Stimulated activated naive CD4-positive, alpha-beta T cell (primary cell): Measurements from ENCODE around the gene GULP1.
"Not testable (repeated sequence)": the region's sequence is repeated elsewhere in the genome, so short reads cannot be mapped to it uniquely, and the experiment has no call there.

Source experiments
- DNase-seq, 6 experiments: peaks; one replicate each; lab custom pipeline; 2025; lab: John Stamatoyannopoulos, UW

Gene GULP1

DNA sequence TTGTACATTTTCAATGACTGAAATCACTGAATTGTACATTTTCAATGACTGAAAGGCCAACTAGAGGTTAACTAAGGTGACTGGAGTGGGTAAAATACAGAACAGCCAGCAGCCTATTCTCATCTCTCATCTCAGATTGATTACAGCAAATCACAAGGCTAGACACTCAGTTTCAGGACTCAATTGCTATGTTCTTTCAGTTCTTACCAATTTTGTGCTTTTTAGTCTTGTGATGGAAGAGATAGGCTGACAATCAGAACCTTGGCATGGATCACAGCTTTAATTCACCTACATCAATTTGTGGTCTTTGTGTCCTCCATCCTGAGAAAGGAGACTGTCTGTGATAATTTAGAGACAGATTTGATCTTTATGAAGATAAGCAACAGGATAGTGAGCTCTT lies 124.7 kb downstream of the GULP1 start:
- no peak for DNase-seq

DNA sequence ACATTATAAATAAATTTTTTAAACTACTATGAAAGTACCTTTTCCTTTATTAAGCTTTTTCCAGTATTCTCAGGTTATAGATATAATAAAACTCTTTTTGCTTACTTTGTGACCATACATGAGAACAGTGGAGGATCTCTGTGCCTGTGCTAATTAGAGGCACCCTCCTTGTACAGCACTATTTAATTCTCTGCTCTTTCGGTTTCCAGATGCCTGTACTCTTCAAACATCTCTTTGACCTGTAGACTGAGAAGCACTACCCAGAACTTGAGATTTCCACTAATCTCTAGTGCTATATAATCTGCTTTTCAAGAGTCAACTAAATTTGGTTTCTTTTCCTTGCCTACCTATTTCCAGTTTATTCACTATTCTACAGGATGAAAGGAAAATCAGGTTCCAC lies 131.1 kb downstream of the GULP1 start:
- DNase-seq: no peak

DNA sequence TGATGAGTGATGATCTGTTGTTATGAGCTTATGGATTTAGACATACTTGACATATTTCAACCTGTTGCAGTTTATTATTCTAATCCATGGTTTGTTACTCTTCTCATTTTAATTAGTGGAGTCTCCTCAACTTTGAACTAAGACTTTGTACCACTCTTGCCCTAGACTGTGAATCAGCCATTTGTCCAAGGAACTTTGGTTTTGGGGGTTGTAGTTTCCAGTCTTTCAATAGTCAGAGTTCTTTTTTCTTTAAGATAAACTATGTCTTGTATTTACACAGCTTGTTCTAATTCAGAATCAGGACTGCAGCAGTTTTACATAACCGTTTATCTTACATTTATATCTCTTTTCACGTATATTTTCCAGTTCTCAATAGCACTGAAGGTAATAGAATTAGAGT lies 133.6 kb downstream of the GULP1 start:
- no peak for DNase-seq

DNA sequence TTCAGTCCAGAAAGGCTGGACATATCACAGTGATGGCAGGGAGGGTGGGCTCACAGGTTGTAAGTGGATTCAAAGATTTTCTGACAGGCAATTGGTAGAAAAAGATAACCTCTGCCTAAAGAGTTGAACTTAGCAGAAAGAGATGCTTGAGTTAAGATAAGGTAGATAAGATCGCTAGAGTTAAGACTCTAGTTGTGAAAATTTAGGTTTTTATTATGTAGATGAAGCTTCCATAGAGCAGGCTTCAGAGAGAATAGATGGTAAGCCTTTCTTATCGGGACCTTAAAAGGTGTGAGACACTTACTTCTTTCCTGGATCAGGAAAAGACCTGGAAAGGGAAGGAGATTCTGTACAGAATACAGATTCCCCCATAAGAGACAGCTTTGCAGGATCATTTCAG lies 134.4 kb downstream of the GULP1 start:
- no peak for DNase-seq

DNA sequence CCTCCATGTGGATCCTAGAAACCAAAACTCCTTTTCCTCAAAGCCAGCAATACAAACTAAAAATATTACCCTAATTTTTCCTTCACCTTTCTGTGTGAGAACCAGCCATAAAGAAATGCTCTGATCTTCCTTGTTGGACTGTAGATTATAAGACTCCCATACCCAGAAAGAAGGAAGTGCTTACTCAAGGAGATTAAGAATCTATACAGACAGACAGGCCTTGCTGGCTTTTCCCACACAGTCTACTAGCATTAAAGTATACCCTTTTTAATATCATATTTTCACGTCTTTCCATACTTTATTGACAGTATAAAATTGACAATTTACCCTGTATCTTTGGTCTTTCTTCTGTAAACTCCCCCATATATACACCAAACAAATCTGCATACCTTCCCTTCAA lies 139.0 kb downstream of the GULP1 start:
- no peak for DNase-seq

DNA sequence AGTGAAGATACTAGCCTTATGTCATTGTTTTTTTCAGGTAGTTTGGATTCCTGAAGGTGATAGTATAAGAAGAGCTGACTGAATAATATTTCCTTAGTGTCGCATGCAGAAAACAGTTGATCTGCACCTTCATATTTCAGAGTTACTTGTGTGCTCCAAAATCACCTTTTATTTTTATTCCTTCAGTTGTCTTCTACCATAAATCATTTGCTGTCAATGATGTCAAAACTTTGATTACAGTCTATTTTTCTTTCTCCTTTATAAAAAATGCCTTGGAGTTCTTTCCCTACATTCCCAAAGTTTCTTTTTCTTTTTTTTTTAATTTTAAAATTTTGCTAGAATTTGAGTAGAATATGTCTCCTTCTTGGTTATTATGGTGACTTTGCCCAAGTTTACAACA lies 142.3 kb downstream of the GULP1 start:
- no peak for DNase-seq

DNA sequence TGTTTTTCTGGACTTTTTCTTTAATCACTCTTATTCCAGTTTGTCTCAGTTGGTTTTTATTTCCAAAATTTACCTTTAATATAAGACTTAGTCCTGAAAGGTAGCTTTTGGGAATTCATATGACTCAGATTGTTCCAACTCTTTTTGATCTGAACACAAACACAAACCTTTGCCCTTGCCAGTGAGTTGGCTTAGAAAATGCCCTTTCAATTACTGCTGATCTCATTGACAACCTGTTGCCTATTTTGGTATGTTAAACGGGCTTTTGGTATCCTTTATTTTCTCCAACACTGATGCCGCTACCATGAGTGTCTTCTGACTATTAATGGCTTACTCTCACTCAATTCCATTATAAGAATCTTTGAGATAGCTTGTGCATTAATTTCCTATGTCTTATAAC lies 143.4 kb downstream of the GULP1 start:
- DNase-seq: no peak

DNA sequence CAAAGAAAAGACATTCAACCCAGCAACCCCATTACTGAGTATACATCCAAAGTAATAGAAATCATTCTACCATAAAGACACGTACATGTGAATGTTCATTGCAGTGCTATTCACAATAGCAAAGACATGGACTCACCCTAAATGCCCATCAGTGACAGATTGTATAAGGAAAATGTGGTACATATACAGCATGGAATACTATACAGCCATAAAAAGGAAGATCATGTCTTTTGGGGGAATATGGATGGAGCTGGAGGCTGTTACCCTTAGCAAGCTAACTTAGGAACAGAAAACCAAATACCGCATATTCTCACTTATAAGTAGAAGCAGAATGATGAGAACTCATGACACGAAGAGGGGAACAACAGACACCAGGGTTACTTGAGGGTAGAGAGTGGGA lies 145.9 kb downstream of the GULP1 start:
- DNase-seq: no peak

DNA sequence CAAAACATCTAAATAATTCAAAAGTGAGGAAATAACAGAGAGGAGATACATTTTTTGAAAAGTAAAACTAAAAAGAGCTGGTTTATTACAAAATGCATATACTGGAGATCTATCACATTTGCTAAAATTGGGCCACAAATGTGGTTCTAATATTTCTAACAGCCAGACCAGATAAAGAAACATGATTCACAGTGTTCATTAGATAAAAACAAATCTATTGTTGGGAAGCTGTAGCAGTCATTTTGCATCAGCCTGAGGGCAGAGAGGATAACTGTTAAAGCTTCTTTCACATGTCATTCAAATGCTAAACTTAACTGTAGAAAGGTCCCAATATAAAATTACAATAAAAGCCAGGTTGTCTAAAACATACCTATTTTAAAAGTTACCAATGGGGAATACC lies 148.3 kb downstream of the GULP1 start:
- DNase-seq: no peak

DNA sequence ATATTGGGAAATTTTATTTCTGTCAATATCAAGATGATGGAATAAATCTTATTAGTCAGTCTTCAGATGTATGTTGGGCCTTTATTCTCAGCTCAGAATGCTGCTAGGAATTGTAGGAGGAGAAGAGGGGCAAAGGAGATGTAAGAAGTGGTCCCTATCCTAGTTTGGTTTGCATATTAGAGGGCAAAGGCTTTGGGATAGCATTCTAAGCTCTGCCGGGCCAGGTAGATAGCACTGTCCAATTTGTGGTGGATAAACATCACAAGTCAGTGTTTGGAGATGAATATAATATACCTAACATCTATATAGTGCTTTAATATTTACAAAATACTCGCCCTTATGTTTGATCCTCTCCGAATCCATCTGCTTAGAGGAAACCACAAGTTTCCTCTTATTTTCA lies 149.2 kb downstream of the GULP1 start:
- DNase-seq: no peak

DNA sequence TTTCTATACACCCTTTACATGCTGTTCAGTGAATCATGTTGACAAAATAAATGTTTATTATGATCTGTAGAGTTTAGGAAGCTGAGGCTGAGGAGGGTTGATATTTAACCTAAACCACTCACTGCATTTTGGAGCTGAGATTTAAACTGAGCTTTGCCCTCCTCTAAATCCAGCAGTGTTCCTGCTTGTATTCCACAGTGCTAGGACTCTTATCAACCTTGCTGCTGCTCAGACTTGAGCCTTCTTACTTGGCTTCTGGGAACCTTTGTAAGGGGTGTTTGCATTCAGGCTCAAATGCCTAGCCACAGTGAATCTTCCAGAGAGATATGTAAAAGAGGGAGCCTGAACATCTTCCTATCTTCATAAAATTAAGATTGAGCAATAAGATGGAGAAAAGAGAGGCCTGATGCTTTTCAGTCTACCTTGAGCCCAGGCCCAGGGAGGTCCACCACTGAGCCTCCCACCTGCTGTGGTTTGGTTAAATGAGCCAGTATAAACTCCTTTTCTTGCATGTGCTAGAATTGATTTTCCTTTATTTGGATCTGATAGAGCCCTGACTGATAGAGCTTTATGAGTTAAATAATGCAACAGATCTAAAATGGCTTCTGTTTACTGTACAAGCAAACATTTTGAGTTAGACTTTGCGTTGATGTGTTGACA lies 149.7 kb downstream of the GULP1 start:
- no peak for DNase-seq

DNA sequence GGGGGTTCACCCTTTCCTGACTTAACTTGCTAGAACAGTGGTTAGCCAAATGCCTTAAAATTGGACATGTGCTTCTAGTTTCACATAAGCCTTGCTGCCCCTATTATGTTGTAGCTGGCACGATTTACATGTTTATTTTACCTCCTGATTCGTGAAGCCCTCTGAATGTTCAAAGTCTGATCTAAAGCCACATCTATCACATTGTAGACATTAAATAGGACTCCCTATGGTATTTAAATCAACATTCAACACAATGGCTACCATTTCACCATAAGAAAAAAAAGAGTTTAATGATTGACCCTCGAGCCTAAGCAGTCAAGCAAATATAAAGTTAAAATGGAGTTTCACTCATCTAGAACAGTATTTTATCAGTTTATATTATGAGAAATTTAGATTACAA lies 151.5 kb downstream of the GULP1 start:
- DNase-seq: no peak

DNA sequence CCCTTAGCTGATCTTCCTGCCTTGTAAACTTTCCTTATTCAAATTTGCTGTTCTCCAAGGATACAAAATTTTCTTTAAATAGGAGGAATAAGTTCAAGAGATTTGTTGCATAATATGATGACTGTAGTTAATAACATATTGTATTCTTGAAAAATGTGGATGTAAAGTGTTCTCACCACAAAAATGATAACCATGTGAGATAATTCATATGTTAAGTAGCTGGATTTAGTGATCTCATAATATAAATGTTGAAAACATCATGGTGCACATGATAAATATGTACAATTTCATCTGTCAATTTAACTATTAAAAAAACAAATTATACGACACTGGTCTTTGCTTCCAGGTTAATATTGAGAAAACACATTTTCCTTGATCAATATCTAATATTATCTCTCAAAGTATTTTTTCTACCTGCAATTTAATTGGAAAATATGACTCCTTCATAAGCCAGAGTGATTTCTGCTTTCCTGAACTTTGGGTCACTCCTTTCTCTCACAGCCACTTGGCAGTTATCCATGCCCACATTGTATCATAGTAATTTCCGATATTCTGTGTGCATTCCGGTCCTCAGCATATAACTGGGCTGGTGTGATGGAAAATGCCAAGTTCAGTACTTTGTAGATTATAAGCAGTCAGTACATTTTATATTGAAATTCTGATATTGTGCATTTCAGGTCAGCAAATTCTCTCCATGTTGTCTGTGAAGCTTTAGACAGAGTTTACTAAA lies 152.6 kb downstream of the GULP1 start:
- DNase-seq: no peak

DNA sequence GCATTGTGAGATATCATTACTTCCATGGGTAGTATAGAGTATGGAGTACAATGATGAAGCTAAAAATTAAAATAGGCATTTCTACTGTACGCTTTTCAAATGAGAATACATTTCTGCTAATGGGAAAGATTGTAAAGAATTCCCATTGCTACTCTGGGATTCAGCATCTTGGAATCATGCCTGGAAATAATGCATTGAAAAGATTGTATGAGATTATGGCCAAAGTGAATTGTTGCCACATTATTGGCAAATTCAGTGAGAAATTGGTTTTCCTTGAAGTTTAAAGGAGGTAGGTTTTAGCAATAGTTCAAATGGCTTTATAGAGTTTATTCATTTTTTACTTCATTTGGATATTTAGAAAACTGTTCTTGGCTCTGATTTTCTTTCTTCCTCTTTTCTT lies 157.9 kb downstream of the GULP1 start:
- no peak for DNase-seq

DNA sequence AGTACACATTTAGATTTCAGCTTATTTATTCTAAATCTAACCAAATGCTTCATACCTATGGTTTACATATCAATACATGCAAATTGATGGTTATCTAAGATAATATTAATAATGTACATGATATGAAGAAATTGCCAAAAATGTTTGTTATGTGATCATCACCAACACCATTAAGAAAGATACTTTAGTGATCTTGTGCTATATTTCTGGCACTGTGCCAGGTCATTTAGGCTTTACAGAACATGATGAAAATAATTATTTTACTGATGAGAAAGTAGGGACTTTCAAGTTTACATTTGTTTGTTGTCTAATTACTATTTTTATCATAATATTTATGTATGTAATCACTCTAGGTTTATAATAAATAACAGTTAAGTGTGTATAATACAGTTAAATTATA lies 158.3 kb downstream of the GULP1 start:
- DNase-seq: no peak

DNA sequence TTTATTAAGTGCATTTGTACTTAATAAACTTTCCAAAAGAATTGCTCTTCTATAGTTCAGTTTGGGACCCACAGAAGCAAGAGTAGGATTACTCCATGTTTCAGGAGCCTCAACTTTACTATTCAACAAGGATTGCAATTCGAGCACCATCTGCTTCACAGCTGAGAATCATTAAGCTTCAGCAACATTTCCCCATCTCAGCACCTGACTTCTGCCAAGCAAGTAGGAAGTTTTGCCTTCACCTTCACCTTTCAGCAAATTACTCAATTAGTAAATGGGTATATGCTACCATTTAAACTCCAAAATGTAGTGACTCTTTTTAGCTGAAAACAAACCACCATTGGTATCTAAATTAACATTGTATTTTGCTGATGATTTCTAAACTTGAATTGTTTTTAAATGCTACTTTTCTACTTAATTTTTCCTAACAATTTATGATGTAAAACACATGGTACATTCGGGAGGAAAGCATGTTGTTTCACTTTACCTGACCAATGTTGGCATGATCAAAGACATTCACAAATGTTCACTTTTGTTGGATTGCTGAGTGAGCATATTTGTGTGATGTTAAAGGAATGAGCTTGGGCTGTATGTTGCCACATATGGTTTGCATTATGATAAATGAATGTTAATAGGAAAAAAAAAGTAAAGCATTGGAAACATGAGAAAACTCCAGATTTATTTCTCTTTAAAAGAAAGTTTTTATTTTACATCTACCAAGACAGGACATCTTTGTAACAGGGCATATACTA lies 159.2 kb downstream of the GULP1 start:
- no peak for DNase-seq

DNA sequence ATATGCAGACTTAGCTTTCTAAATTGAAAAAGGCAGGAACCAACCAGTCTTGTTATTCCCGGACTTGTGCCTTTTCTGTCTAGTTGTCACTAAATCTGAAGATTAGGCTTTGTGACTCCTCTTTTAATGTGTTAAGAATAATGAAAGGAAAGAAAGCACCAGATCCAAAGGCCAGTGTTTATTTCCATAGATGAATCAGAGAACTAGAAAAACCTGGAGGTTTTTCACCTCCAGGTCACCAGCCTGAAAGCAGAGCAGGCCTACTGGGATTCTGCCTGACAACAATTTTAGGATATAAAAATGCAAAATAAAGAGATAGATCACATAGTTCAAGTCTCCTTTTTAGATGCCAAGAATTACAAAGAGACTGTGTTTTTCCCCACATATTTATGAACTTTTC lies 160.4 kb downstream of the GULP1 start:
- no peak for DNase-seq

DNA sequence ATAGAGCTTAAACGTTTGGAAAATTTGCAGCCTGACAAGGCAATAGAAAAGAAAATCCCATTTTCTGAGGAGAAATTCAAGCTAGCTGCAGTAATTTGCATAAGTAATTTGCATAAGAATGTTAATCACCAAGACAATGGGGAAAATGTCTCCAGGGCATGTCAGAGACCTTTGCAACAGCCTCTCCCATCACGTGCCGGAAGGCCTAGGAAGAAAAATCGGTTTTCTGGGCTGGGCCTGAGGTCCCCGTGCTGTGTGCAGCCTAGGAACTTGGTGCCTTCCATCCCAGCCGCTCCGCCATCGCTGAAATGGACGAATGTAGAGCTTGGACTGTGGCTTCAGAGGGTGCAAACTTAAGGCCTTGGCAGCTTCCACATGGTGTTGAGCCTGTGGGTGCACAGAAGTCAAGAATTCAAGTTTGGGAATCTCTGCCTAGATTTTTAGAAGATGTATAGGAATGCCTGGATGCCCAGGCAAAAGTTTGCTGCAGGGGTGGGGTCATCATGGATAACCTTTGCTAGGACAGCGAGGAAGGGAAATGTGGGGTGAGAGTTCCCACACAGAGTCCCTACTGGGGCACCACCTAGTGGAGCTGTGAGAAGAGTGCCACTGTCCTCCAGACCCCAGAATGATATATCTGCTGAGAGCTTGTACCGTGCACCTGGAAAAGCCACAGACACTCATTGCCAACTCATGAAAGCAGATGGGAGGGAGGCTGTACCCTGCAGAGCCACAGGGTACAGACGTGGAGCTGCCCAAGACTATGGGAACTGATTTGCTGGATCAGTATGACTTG lies 164.6 kb downstream of the GULP1 start:
- no peak for DNase-seq

DNA sequence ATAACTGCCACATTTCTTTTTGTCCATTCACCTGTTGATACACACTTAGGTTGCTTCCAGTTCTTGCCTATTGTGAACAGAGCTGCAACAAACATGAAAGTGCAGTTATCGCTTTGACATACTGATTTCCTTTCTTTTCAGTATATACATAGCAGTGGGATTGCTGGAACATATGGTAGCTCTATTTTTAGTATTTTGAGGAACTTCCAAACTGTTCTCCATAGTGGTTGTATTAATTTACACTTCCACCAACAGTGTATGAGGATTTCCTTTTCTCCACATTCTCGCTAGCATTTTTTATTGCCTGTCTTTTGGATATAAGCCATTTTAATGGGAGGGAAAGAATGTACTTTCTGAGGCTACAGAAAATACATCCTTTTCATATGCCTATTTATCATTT lies 167.4 kb downstream of the GULP1 start:
- no peak for DNase-seq

DNA sequence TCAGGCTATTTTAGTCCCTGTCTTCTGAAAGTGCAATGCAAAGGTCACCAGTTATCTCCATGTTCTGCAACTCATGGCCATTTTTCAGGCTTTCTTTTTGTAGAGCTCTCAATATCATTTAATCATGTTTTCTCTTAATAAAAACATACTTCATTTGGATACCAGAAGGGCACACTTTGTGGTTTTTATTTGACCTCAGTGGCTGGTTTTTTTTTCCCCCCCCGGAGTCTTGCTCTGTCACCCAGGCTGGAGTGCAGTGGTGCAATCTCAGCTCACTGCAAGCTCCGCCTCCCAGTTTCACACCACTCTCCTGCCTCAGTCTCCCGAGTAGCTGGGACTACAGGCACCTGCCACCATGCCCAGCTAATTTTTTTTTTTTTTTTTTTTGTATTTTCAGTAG lies 174.4 kb downstream of the GULP1 start:
- not testable (repeated sequence) for DNase-seq

DNA sequence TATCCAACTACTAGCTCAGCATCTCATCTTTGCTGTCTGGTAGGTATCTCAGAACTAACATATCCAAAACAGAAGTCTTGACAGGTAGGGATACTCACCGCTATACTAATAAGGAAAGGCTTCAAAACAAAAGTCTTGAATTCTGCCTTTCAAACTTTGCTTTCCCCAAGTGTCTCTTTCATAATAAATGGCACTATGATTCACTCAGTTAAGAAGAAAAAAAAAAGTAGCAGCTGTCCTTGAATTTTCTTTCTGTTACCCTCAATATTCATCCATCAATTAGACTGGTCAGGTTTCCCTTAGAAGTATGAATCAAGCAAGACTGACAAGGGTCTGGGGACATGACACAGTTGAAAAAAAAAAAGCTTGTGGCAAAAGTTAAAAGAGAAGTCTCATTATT lies 175.1 kb downstream of the GULP1 start:
- DNase-seq: no peak

DNA sequence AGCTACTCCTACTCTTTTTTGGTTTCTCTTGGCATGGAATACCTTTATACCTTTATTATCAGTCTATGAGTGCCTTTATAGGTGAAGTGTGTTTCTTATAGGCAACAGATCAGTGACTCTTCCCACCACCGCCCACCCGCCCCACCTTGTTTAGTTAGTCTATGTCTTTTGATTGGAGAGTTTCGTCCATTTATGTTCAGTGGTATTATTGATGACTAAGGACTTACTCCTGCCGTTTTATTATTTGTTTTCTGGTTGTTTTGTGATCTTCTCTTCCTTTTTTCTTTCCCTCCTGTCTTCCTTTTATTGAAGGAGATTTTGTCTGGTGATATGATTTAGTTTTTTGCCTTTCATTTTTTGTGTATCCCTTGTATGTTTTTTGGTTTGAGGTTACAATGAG lies 179.5 kb downstream of the GULP1 start:
- no peak for DNase-seq

DNA sequence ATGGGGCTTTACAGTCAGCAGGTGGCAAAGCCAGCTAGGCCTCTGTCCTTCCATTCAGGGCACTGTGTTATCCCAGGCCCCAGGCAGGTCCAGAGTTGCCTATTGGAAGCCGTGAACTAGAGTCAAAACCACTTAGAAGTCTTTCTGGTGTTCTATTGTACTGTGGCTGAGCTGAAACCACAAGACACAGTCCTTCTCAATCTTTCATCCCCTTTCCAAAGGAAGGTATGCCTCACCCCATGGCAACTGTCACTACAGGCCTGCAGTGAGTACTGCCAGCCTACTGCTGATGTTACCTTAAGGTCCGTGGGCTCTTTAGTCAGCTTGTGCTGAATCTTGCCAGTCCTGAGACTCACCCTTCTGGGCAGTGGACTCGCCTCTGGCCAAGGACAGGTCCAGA lies 181.6 kb downstream of the GULP1 start:
- DNase-seq: no peak
